Suppressor macrophage treated with lipopolysaccharide for 4 hours (primary cell): ENCODE data around the gene CLASP1.
A peak's percentile ranks its signal among the peaks of the same experiment; 100 is the strongest.
"Not testable (repeated sequence)": the region's sequence is repeated elsewhere in the genome, so short reads cannot be mapped to it uniquely, and the experiment has no call there.

Experiments used
- DNase-seq: peaks from one replicate; pipeline ENCODE4 v3.0.0-alpha.2; 2020

Gene CLASP1

GRCh38 chr2:121363632-121364420, 285.4 kb downstream of the CLASP1 start:
- DNase-seq = no peak

GRCh38 chr2:121362774-121363173, 286.5 kb downstream of the CLASP1 start:
- DNase-seq = no peak

GRCh38 chr2:121362226-121362625, 287.0 kb downstream of the CLASP1 start:
- DNase-seq = no peak

- no peak for DNase-seq
Observed at GRCh38 chr2:121360566-121361300, 288.5 kb downstream of the CLASP1 start.

GRCh38 chr2:121359716-121360565, 289.3 kb downstream of the CLASP1 start:
- DNase-seq = no peak

GRCh38 chr2:121359170-121359569, 290.1 kb downstream of the CLASP1 start:
- no peak for DNase-seq

GRCh38 chr2:121358291-121358690, 291.0 kb downstream of the CLASP1 start:
- DNase-seq = no peak

- DNase-seq = peak; percentile 76
Observed at GRCh38 chr2:121356058-121356640, 293.1 kb downstream of the CLASP1 start.

GRCh38 chr2:121355488-121355887, 293.8 kb downstream of the CLASP1 start:
- no peak for DNase-seq

- no peak for DNase-seq
Observed at GRCh38 chr2:121351521-121352318, 297.5 kb downstream of the CLASP1 start.

GRCh38 chr2:121350890-121351289, 298.4 kb downstream of the CLASP1 start:
- no peak for DNase-seq

GRCh38 chr2:121350402-121350775, 298.9 kb downstream of the CLASP1 start:
- DNase-seq = no peak

GRCh38 chr2:121349721-121350401, 299.4 kb downstream of the CLASP1 start:
- DNase-seq = no peak

GRCh38 chr2:121348128-121348740, 301.0 kb downstream of the CLASP1 start:
- DNase-seq = no peak

GRCh38 chr2:121346859-121347258, 302.4 kb downstream of the CLASP1 start:
- DNase-seq = no peak

GRCh38 chr2:121346407-121346806, 302.9 kb downstream of the CLASP1 start:
- no peak for DNase-seq

GRCh38 chr2:121345887-121346286, 303.4 kb downstream of the CLASP1 start:
- DNase-seq = no peak

GRCh38 chr2:121345101-121345500, 304.2 kb downstream of the CLASP1 start:
- no peak for DNase-seq

- DNase-seq = not testable (repeated sequence)
Observed at GRCh38 chr2:121343828-121344399, 305.3 kb downstream of the CLASP1 start.

GRCh38 chr2:121343191-121343590, 306.1 kb downstream of the CLASP1 start:
- DNase-seq = no peak

GRCh38 chr2:121342751-121343150, 306.5 kb downstream of the CLASP1 start:
- DNase-seq = no peak
